ENCODE measurements around the gene COL11A2. TPM values are rescaled to one million over a fixed set of nuclear protein-coding genes. Genes with fewer than 3 reads are reported as not detected.

COL11A2 gene
- total RNA-seq, 1 donor from 2014 or later, result 0.11 TPM

DNA sequence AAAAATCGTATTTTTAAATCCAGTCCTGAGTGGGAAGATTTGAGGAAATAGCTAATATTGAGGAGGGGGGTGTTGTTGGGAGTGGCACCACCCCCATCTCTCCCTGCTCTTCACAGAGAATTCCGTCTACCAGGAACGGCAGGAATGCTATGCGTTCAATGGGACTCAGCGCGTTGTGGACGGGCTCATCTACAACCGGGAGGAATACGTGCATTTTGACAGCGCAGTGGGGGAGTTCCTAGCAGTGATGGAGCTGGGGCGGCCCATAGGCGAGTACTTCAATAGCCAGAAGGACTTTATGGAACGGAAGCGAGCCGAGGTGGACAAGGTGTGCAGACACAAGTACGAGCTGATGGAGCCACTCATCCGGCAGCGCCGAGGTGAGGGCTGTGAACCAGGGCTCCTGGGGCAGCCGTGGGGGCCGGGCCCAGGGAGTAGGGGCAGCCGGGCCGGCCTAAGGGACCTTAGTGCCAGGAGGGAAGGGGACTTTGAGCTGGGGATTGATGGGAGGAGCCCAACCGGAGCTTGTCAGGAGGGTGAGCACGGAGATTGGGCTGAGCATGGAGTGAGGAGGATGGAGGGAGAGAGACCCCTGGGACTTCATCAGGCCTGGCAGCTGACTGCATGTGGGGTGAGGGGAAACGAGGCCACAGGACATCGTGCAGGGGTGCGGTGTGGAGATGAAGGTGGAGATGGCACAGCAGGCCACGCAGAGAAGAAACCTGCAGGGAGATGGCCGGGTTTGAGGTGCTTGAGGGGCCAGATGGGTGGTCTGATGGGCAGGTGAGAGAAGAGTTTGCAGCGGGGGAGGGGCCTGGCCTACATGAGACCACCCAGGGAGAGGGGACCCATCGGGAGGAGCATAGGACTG, 75.2 kb downstream of the COL11A2 start:
- TF ChIP-seq, protein P1, sequence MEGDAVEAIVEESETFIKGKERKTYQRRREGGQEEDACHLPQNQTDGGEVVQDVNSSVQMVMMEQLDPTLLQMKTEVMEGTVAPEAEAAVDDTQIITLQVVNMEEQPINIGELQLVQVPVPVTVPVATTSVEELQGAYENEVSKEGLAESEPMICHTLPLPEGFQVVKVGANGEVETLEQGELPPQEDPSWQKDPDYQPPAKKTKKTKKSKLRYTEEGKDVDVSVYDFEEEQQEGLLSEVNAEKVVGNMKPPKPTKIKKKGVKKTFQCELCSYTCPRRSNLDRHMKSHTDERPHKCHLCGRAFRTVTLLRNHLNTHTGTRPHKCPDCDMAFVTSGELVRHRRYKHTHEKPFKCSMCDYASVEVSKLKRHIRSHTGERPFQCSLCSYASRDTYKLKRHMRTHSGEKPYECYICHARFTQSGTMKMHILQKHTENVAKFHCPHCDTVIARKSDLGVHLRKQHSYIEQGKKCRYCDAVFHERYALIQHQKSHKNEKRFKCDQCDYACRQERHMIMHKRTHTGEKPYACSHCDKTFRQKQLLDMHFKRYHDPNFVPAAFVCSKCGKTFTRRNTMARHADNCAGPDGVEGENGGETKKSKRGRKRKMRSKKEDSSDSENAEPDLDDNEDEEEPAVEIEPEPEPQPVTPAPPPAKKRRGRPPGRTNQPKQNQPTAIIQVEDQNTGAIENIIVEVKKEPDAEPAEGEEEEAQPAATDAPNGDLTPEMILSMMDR (IDR thresholded peaks at IDR 0.05), result no peak
- Histone ChIP-seq H3K27me3 (no peaks in the 10 kb centered on the region), H3K4me3 (no peak overlapping the region), H3K36me3 (no peaks in the 10 kb centered on the region), H3K27ac (no peak overlapping the region), H3K9me3 (no peaks in the 10 kb centered on the region), H3K4me1 (peaks cover 0 to 2% of the 10 kb centered on the region in 2 donors)
- intact Hi-C loops (cut with DNase I), result no loop called here
- DNase-seq (ENCODE audit: low spot score in 2 of 2), result no peak

DNA sequence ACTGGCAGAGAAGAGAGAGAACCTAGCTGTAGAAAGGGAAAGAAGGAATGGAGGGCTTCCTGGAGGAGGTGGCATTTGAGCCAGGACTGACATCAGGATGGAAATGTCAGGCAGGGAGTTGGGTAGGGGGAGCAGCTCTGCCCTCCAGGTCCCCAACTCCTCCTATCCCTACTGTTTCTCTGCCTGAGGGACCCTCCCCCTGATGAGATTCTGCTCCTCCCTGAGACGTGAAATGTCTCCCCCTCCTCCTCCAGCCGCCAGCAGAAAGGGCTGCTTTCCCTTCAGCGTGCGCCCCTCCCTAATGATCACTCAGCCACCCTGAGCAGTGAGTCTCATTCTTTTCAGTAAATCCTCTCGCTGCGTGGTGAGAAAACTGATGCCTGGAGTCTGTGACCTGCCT, 75.8 kb downstream of the COL11A2 start:
- H3K9me3 ChIP-seq, result no peaks in the 10 kb centered on the region
- no peak for DNase-seq (ENCODE audit: low spot score in 2 of 2)
- H3K4me3 ChIP-seq, result no peak overlapping the region
- no peaks in the 10 kb centered on the region for H3K36me3 ChIP-seq
- H3K27ac ChIP-seq, result no peak overlapping the region
- intact Hi-C loops (cut with DNase I), result no loop called here
- H3K27me3 ChIP-seq, result no peaks in the 10 kb centered on the region
- H3K4me1 ChIP-seq, result peaks cover 0 to 2% of the 10 kb centered on the region in 2 donors
- TF ChIP-seq, protein P1 (IDR thresholded peaks at IDR 0.05), result no peak

DNA sequence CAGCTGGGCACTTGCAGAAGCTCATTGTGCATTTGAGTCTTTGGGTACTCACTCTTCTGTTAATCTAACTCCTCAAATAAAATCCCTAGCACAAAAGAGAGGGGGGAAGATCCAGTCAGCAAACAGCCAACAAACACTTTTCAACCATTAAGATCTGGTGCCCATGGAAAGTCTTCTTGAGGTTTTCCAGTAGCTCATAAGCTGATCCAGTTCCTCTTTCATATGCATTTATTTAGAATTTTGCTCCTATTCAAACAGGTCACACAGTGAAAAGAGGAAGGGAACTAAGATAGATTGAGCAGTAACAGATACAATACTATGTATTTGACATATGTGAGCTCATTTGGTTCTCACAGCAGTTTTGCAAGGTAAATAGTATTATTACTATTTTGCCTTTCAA, 77.9 kb downstream of the COL11A2 start:
- no peaks in the 10 kb centered on the region for H3K27me3 ChIP-seq
- intact Hi-C loops (cut with DNase I), result no loop called here
- H3K9me3 ChIP-seq, result no peaks in the 10 kb centered on the region
- TF ChIP-seq, protein P1 (IDR thresholded peaks at IDR 0.05), result no peak
- DNase-seq (ENCODE audit: low spot score in 2 of 2), result no peak
- H3K36me3 ChIP-seq, result no peaks in the 10 kb centered on the region
- H3K27ac ChIP-seq, result no peak overlapping the region
- H3K4me3 ChIP-seq, result no peak overlapping the region
- peaks cover 0 to 2% of the 10 kb centered on the region in 2 donors for H3K4me1 ChIP-seq

DNA sequence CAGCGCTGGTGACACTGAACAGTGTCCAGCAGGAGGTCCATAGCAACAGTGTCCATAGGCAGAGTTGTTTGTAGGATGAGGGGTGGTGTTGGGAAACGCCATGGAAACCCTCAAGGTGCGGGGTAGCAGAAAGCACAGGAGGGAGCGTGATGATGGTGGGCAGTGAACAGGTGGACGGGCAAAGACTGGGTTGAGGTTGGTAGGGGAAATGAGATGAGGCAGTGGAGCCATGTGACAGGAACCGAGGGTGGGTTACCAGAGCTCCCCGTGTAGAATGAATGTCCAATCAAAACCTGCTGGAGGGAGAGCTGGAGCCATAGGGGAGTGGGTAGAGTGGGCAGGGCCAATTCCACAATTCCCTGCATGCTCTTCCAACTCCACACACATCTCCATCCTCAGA, 78.5 kb downstream of the COL11A2 start:
- Histone ChIP-seq H3K4me3 (no peak overlapping the region), H3K27ac (no peak overlapping the region), H3K9me3 (no peaks in the 10 kb centered on the region), H3K36me3 (no peaks in the 10 kb centered on the region), H3K4me1 (peaks cover 0 to 2% of the 10 kb centered on the region in 2 donors), H3K27me3 (no peaks in the 10 kb centered on the region)
- TF ChIP-seq, protein P1 (IDR thresholded peaks at IDR 0.05), result no peak
- no peak for DNase-seq (ENCODE audit: low spot score in 2 of 2)
- intact Hi-C loops (cut with DNase I), result no loop called here

Other genes starting within 250 kb of the COL11A2 start
- gene HLA-DMA, start 239.4 kb downstream of the COL11A2 start, total RNA-seq, result 28.0 TPM
- gene BRD2, start 223.9 kb downstream of the COL11A2 start, total RNA-seq, result 140 TPM
- 358 TPM for gene HLA-DOA, start 182.9 kb downstream of the COL11A2 start, total RNA-seq
- 285 TPM for gene HLA-DPA1, start 118.8 kb downstream of the COL11A2 start, total RNA-seq
- gene HLA-DPB1, start 116.5 kb downstream of the COL11A2 start, total RNA-seq, result 72.7 TPM
- 21.6 TPM for gene RXRB, start 8.2 kb upstream of the COL11A2 start, total RNA-seq
- 59.7 TPM for gene SLC39A7, start 8.4 kb upstream of the COL11A2 start, total RNA-seq
- not detected for gene HSD17B8, start 12.2 kb upstream of the COL11A2 start, total RNA-seq
- gene RING1, start 16.0 kb upstream of the COL11A2 start, total RNA-seq, result 28.5 TPM
- 50.1 TPM for gene VPS52, start 79.4 kb upstream of the COL11A2 start, total RNA-seq
- 1,863 TPM for gene RPS18, start 79.6 kb upstream of the COL11A2 start, total RNA-seq
- gene B3GALT4, start 84.7 kb upstream of the COL11A2 start, total RNA-seq, result 15.9 TPM
- 70.6 TPM for gene WDR46, start 96.8 kb upstream of the COL11A2 start, total RNA-seq
- 11.3 TPM for gene PFDN6, start 97.1 kb upstream of the COL11A2 start, total RNA-seq
- gene RGL2, start 106.5 kb upstream of the COL11A2 start, total RNA-seq, result 63.9 TPM
- 185 TPM for gene TAPBP, start 121.6 kb upstream of the COL11A2 start, total RNA-seq
- gene ZBTB22, start 125.3 kb upstream of the COL11A2 start, total RNA-seq, result 35.5 TPM
- gene DAXX, start 130.5 kb upstream of the COL11A2 start, total RNA-seq, result 44.8 TPM
- gene KIFC1, start 199.4 kb upstream of the COL11A2 start, total RNA-seq, result not detected
- gene PHF1, start 218.5 kb upstream of the COL11A2 start, total RNA-seq, result 30.5 TPM
- 77.2 TPM for gene CUTA, start 225.6 kb upstream of the COL11A2 start, total RNA-seq
- gene SYNGAP1, start 227.6 kb upstream of the COL11A2 start, total RNA-seq, result 33.7 TPM

Measured in ascending aorta (tissue), 2 donors.